HCT116 (cell line): ENCODE data around the gene OR5A2. TPM values are rescaled to one million over a fixed set of nuclear protein-coding genes. Genes with fewer than 3 reads are reported as not detected.
A peak's percentile ranks its signal among the peaks of the same experiment; 100 is the strongest.

Experiments
- ATAC-seq: fragments of 200-7000 bp; cut with Tn5 transposase; 2 replicates; pipeline ENCODE4 v1.9.1; 2020; ENCODE audit warnings: mild to moderate bottlenecking, moderate library complexity
- BruUV-seq: library from RNA; stranded (reverse); fragments of 400-500 nt; replicated peaks from 2 replicates; lab custom pipeline; 2021; lab: Mats Ljungman, UMichigan
- CTCF ChIA-PET: fragments of 300-600 bp; sonication (Branson Sonifier 250); formaldehyde crosslinking; loops from one replicate; lab custom pipeline; 2021; ENCODE audit warnings: antibody characterized with exemption; lab: Charles Lee
- POLR2A ChIA-PET: fragments of 300-600, 350-600 bp; sonication (Branson Sonifier 250); formaldehyde crosslinking; loops from one replicate; lab custom pipeline; 2021; ENCODE audit warnings: antibody characterized with exemption; lab: Charles Lee
- RAD21 ChIA-PET, 2 experiments: fragments of 300-600 bp; sonication (Branson Sonifier 250); formaldehyde crosslinking; loops; one replicate each; lab custom pipeline; 2023; ENCODE audit warnings: low total read pairs in 2 of 2; ENCODE audit not compliant: uncharacterized antibody in 2 of 2, unreplicated experiment in 2 of 2, low non-redundant PET in 1 of 2; lab: Charles Lee
- DNase-seq: peaks from one replicate; pipeline ENCODE4 v3.0.0-alpha.2; 2010; ENCODE audit warnings: low read depth, low spot score
- H2AFZ ChIP-seq: fragments of 200-600 bp; shearing (Covaris generic), sonication (generic); 2 replicates; pipeline ENCODE4 v1.6.1; 2017; ENCODE audit warnings: low read depth, mixed run types, mixed read lengths, antibody characterized with exemption, low read length; ENCODE audit not compliant: poor library complexity, severe bottlenecking
- H3K27ac ChIP-seq: 2 replicates; pipeline ENCODE4 v1.5.1; 2012; ENCODE audit warnings: low read depth, low read length
- H3K27me3 ChIP-seq: fragments of 200-600 bp; sonication (generic); 2 replicates; pipeline ENCODE4 v1.6.1; 2016; ENCODE audit warnings: mixed run types, low read length, mixed read lengths; ENCODE audit not compliant: insufficient read depth
- H3K36me3 ChIP-seq, 2 experiments: fragments of 200-500 bp in 1 of 2; fragments of 200-600 bp in 1 of 2; sonication (Bioruptor generic) in 1 of 2; sonication (generic) in 1 of 2; 2 replicates each; pipeline versions ENCODE4 v1.5.1 to v1.6.1; 2014 to 2016; ENCODE audit warnings: low read length in 2 of 2, inconsistent platforms in 1 of 2, mixed read lengths in 1 of 2, mixed run types in 1 of 2; ENCODE audit not compliant: insufficient read depth in 2 of 2, control insufficient read depth in 1 of 2
- H3K4me1 ChIP-seq, 2 experiments: fragments of 200-600 bp in 1 of 2; sonication (generic) in 1 of 2; 2 replicates each; pipeline versions ENCODE4 v1.5.1 to v1.6.1; 2012 to 2017; ENCODE audit warnings: low read length in 2 of 2, inconsistent platforms in 1 of 2, mild to moderate bottlenecking in 1 of 2, mixed read lengths in 1 of 2, mixed run types in 1 of 2, moderate library complexity in 1 of 2; ENCODE audit not compliant: insufficient read depth in 2 of 2, control insufficient read depth in 1 of 2
- H3K4me2 ChIP-seq: fragments of 200-600 bp; sonication (generic); 2 replicates; pipeline ENCODE4 v1.6.1; 2017; ENCODE audit warnings: mixed run types, low read length, mixed read lengths
- H3K4me3 ChIP-seq, 2 experiments: fragments of 200-600 bp in 1 of 2; sonication (generic) in 1 of 2; replicated peaks in 1 of 2; 2 replicates each; pipeline ENCODE4 v1.5.1; 2011 to 2016; ENCODE audit warnings: low read length in 2 of 2, control low read depth in 1 of 2, low read depth in 1 of 2, mild to moderate bottlenecking in 1 of 2, mixed read lengths in 1 of 2, mixed run types in 1 of 2
- H3K79me2 ChIP-seq: fragments of 200-600 bp; sonication (generic); 2 replicates; pipeline ENCODE4 v1.6.1; 2017; ENCODE audit warnings: mild to moderate bottlenecking, mixed run types, low read length, moderate library complexity, mixed read lengths; ENCODE audit not compliant: insufficient read depth
- H3K9ac ChIP-seq: fragments of 200-600 bp; sonication (generic); 2 replicates; pipeline ENCODE4 v1.6.1; 2016; ENCODE audit warnings: low read length, mixed read lengths
- H3K9me2 ChIP-seq: fragments of 200-600 bp; sonication (generic), shearing (Covaris generic); 2 replicates; pipeline ENCODE4 v1.6.1; 2017; ENCODE audit warnings: mixed run types, mild to moderate bottlenecking, moderate library complexity; ENCODE audit not compliant: insufficient read depth
- H3K9me3 ChIP-seq, 2 experiments: fragments of 200-500 bp in 1 of 2; fragments of 200-600 bp in 1 of 2; sonication (Bioruptor generic) in 1 of 2; sonication (generic) in 1 of 2; 2 replicates each; pipeline ENCODE4 v1.6.1; 2014 to 2017; ENCODE audit warnings: low read length in 2 of 2, mixed read lengths in 2 of 2, inconsistent platforms in 1 of 2, low read depth in 1 of 2, mild to moderate bottlenecking in 1 of 2, mixed run types in 1 of 2, moderate library complexity in 1 of 2; ENCODE audit not compliant: control insufficient read depth in 1 of 2, insufficient read depth in 1 of 2
- H4K20me1 ChIP-seq: fragments of 200-600 bp; sonication (generic), shearing (Covaris generic); 2 replicates; pipeline ENCODE4 v1.6.1; 2017; ENCODE audit warnings: mixed run types, mild to moderate bottlenecking, moderate library complexity; ENCODE audit not compliant: insufficient read depth
- CTCF ChIP-seq, 3 experiments: fragments of 200-600 bp in 1 of 3; sonication (generic) in 1 of 3; IDR thresholded peaks in 2 of 3; conservative IDR thresholded peaks in 1 of 3; 2 replicates each; pipeline ENCODE4 v1.5.1; 2012 to 2017; ENCODE audit warnings: low read depth in 2 of 3, low read length in 2 of 3, antibody characterized with exemption in 1 of 3, borderline replicate concordance in 1 of 3, control low read depth in 1 of 3, mild to moderate bottlenecking in 1 of 3, mixed read lengths in 1 of 3, mixed run types in 1 of 3, moderate library complexity in 1 of 3; ENCODE audit not compliant: insufficient read depth in 1 of 3
- EGR1 ChIP-seq: IDR thresholded peaks from 2 replicates; pipeline ENCODE4 v1.6.1; 2012; ENCODE audit warnings: low read depth
- MAX ChIP-seq: IDR thresholded peaks from 2 replicates; pipeline ENCODE4 v1.6.1; 2012
- RAD21 ChIP-seq: IDR thresholded peaks from 2 replicates; pipeline ENCODE4 v1.6.1; 2012; ENCODE audit warnings: low read depth, mild to moderate bottlenecking
- REST ChIP-seq: IDR thresholded peaks from 2 replicates; pipeline ENCODE4 v1.6.1; 2012; ENCODE audit warnings: low read depth
- TCF7L2 ChIP-seq: IDR thresholded peaks from 2 replicates; pipeline ENCODE4 v1.7.0; 2011; ENCODE audit warnings: borderline replicate concordance, inconsistent platforms; ENCODE audit not compliant: insufficient read depth, insufficient read length; ENCODE audit errors: extremely low read depth
- ZBTB33 ChIP-seq: IDR thresholded peaks from 2 replicates; pipeline ENCODE4 v1.6.1; 2011; ENCODE audit warnings: mild to moderate bottlenecking, low read length, moderate library complexity; ENCODE audit not compliant: insufficient replicate concordance; ENCODE audit errors: extremely low read depth
- intact Hi-C: fragments of 100-400 bp; cut with micrococcal nuclease; formaldehyde crosslinking; loops from 2 replicates; pipeline ENCODE4 v1.10.0; 2022
- total RNA-seq: library from RNA; stranded (reverse); gene quantifications from one replicate; pipeline ENCODE4 v1.2.1, GENCODE V29; 2021; ENCODE audit not compliant: unreplicated experiment

The OR5A2 gene
- total RNA-seq, 1 experiment from 2014 or later = not detected

GRCh38 chr11:59429924-59430516 lies 3.8 kb upstream of the OR5A2 start:
- Histone ChIP-seq H3K9me2 (no peaks in the 10 kb centered on the region), H3K9ac (no peak overlapping the region), H3K79me2 (no peaks in the 10 kb centered on the region), H3K4me1 (no peaks in the 10 kb centered on the region), H3K4me2 (no peak overlapping the region), H3K9me3 (no peaks in the 10 kb centered on the region), H4K20me1 (no peaks in the 10 kb centered on the region), H3K4me3 (no peak overlapping the region), H3K36me3 (no peaks in the 10 kb centered on the region), H3K27ac (no peak overlapping the region), H2AFZ (no peak overlapping the region), H3K27me3 (no peaks in the 10 kb centered on the region)
- ATAC-seq (peak; percentile 85), DNase-seq (peak; percentile 56)
- intact Hi-C loops = loop anchor here (1.0 to 10.0 kb wide), 4 partner anchors 221 to 375 kb away; no protein-coding TSS in a partner anchor
- ChIA-PET RAD21 (no interaction called here), CTCF (interaction anchor here (2.5 kb wide), 1 partner anchor 258 kb away, joined by 9 read pairs; the partner anchor contains the start of gene DTX4), POLR2A (no interaction called here)
- no TSS peak for BruUV-seq
- TF ChIP-seq EGR1 (no peak), ZBTB33 (no peak), TCF7L2 (no peak), CTCF (IDR thresholded peaks at IDR 0.05 in 2 of 3, conservative IDR thresholded peaks at IDR 0.05 in 1 of 3; ENCODE audit: borderline replicate concordance in 1 of 3, insufficient read depth in 1 of 3, low read depth in 2 of 3, low read length in 2 of 3) (peak; percentile 65 to 91 (median 76); a peak in 5 of 6 replicates), REST (no peak), RAD21 (peak; percentile 80), MAX (no peak)
